Vagina (tissue), 2 donors: ENCODE data around the gene ADNP. TPM values are rescaled to one million over a fixed set of nuclear protein-coding genes. Genes with fewer than 3 reads are reported as not detected.
A peak's percentile ranks its signal among the peaks of the same experiment; 100 is the strongest.
"Not testable (repeated sequence)": the region's sequence is repeated elsewhere in the genome, so short reads cannot be mapped to it uniquely, and the experiment has no call there.

Source experiments
- DNase-seq, 2 donors: peaks; one replicate each; pipeline ENCODE4 v3.0.0-alpha.2; 2017; ENCODE audit errors: extremely low spot score in 2 of 2
- H3K27ac ChIP-seq: fragments of 200-600 bp; sonication (generic); one replicate; pipeline ENCODE4 v1.5.1; 2019
- H3K27me3 ChIP-seq: fragments of 200-600 bp; sonication (generic); one replicate; pipeline ENCODE4 v1.5.1; 2019
- H3K36me3 ChIP-seq, 2 donors: fragments of 200-600 bp; sonication (generic); one replicate each; pipeline ENCODE4 v1.5.1; 2017 to 2019
- H3K4me1 ChIP-seq: fragments of 200-600 bp; sonication (generic); one replicate; pipeline ENCODE4 v1.5.1; 2019
- H3K4me3 ChIP-seq, 2 donors: fragments of 200-600 bp; sonication (generic); 1 replicate in 1 of 2; 2 replicates in 1 of 2; pipeline ENCODE4 v1.5.1; 2016 to 2019
- H3K9me3 ChIP-seq: fragments of 200-600 bp; sonication (generic); one replicate; pipeline ENCODE4 v1.5.1; 2019
- CTCF ChIP-seq, 3 experiments: fragments of 450-650 bp in 2 of 3; fragments of 200-600 bp in 1 of 3; sonication (generic) in 1 of 3; IDR thresholded peaks; one replicate each; pipeline ENCODE4 v1.5.1; 2017 to 2019; ENCODE audit warnings: antibody characterized with exemption in 3 of 3, mild to moderate bottlenecking in 2 of 3, moderate library complexity in 2 of 3
- POLR2A ChIP-seq, 2 donors: fragments of 450-650 bp; IDR thresholded peaks; one replicate each; pipeline ENCODE4 v1.6.1; 2017; ENCODE audit warnings: antibody characterized with exemption in 2 of 2, mild to moderate bottlenecking in 2 of 2, moderate library complexity in 2 of 2
- POLR2AphosphoS5 ChIP-seq, 2 donors: sonication (generic); formaldehyde crosslinking; IDR thresholded peaks; one replicate each; pipeline ENCODE4 v1.9.0; 2017; ENCODE audit warnings: antibody characterized with exemption in 2 of 2, mild to moderate bottlenecking in 2 of 2, low read depth in 1 of 2; ENCODE audit not compliant: insufficient read depth in 1 of 2
- intact Hi-C: fragments of 100-400 bp; cut with DNase I; formaldehyde crosslinking; loops from one replicate; pipeline ENCODE4 v1.15.1; 2023
- total RNA-seq: library from RNA; depleted of rRNA; stranded (reverse); fragments of >200 nt; gene quantifications from one replicate; pipeline ENCODE4 v1.2.3, GENCODE V29; 2016

ADNP gene
- total RNA-seq = 51.6 TPM

GRCh38 chr20:50931306-50932015, at the start of gene ADNP:
TSS of gene ADNP (minus strand) at chr20:50931437. CDS start at chr20:50903996, 27,441 bp downstream.
- intact Hi-C loops = loop anchor here (5.0 kb wide), 1 partner anchor 139 kb away; no protein-coding TSS in a partner anchor

DNA sequence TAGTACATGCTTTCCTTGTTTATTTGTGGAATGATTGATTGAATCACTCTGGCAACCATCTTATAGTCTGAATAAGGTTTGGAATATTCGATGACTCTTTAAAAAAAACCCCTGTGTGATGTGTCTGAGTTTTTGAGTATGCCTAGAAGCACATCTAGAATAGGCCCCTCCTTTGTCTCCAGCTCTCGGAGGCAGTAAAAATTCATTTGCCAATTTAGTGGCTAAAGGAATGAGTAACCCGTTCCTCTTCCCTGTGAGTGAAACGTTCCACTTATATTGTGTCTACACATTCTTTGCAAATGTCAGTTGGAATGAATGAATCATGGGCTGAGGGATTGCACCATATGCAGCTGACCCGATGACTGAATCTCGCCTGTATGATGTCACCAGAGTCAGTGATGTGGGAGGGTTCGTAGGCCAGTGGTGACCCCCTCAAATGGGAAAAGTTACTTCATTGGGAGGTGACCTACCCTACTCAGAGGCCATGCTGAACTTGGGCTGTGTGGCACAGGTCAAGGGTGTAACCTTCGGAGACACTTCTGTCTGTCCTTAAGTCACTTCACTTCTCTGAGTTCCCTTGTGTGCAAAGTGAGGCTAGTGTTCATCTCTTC, 48.9 kb upstream of the ADNP start:
- Histone ChIP-seq H3K9me3 (no peaks in the 10 kb centered on the region), H3K36me3 (no peaks in the 10 kb centered on the region), H3K4me3 (no peak overlapping the region), H3K4me1 (peaks cover 18% of the 10 kb centered on the region), H3K27me3 (no peaks in the 10 kb centered on the region), H3K27ac (peak overlapping the region; percentile 20)
- TF ChIP-seq CTCF (IDR thresholded peaks at IDR 0.05) = no peak
- peak in 1 of 2 donors; percentile 78 for TF ChIP-seq POLR2AphosphoS5 (IDR thresholded peaks at IDR 0.05; ENCODE audit: insufficient read depth in 1 of 2, low read depth in 1 of 2)
- intact Hi-C loops = no loop called here
- no peak for DNase-seq

More at GRCh38 chr20:50931306-50932015, at the start of gene ADNP:
- DNase-seq = peak in 1 of 2 donors; percentile 95
- Histone ChIP-seq H3K27me3 (no peaks in the 10 kb centered on the region), H3K4me1 (peaks cover 45% of the 10 kb centered on the region), H3K4me3 (peak within 1 kb of the TSS; percentile 95 to 97), H3K9me3 (no peaks in the 10 kb centered on the region), H3K27ac (peak within 1 kb of the TSS; percentile 99), H3K36me3 (peaks cover 0 to 30% of the 10 kb centered on the region in 2 donors)
- TF ChIP-seq POLR2A (IDR thresholded peaks at IDR 0.05) = peak in 1 of 2 donors; percentile 35
- peak; percentile 53 to 87 for TF ChIP-seq POLR2AphosphoS5 (IDR thresholded peaks at IDR 0.05; ENCODE audit: insufficient read depth in 1 of 2, low read depth in 1 of 2)
- TF ChIP-seq CTCF (IDR thresholded peaks at IDR 0.05) = peak; percentile 53 to 83 (median 68)

DNA sequence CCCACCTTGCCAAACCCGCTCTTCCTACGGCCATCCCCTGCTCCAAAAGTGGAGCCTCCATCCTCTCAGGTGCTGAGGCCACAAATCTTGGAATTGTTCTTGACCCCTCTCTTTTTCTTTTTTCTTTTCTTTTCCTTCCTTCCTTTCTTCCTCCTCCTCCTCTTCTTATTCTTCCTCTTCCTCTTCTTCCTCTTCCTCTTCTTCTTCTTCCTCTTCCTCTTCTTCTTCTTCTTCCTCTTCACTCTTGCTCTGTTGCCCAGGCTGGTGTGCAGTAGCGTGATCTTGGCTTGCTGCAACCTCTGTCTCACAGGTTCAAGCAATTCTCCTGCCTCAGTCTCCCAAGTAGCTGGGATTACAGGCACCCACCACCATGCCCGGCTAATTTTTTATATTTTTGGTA, 47.3 kb upstream of the ADNP start:
- H3K27me3 ChIP-seq, H3K4me3 ChIP-seq, H3K27ac ChIP-seq, intact Hi-C loops, H3K9me3 ChIP-seq, H3K36me3 ChIP-seq, DNase-seq: not testable (repeated sequence)
- H3K4me1 ChIP-seq = peaks cover 18% of the 10 kb centered on the region

DNA sequence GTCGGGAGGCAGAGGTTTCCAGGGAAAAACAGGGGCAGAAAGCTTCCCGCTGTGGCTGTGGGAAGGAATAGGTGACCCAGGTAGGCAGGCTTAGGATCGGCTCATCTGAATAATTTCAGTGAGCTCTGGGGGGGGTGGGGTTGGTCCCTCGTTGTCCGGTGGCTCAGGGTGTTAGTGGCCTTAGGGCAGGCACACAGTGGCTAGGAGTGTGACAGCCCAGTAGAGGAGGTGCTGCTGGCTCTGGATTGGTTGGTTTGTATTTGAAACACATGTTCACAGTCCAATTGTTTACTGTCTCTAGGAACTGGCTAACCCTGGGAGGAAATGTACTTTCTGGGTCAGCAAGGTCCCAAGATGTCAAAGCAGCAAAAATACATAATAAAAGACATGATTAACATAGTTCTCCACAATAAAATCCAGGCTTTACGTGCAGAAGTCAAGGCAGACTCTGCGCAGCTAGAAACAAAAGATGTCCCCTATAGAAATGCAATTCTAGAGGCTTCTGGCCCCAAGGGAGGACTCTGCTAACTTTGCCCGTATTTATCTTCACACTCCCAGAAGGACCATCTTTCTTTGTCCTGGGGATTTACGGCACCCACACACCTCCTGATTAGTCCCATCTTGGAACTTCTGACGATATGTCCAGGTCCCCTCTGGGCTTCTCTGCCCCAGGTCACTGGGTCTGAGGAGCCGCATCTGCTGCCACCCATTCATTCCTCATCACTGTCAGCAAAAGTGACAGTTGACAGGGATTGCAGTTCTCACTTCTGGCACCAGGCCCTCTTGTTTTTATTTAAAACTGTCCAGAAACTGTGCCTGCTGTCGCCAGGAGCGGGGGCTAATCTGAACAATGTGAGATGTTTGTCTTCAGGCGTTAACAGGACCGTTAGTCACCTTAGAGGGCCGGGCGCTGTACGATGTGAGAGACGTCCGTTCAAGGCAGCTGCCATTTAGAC, 46.1 kb upstream of the ADNP start:
- Histone ChIP-seq H3K9me3 (no peaks in the 10 kb centered on the region), H3K27me3 (no peaks in the 10 kb centered on the region), H3K4me1 (peaks cover 18% of the 10 kb centered on the region), H3K27ac (no peak overlapping the region), H3K36me3 (no peaks in the 10 kb centered on the region), H3K4me3 (no peak overlapping the region)
- TF ChIP-seq CTCF (IDR thresholded peaks at IDR 0.05) (no peak), POLR2AphosphoS5 (IDR thresholded peaks at IDR 0.05; ENCODE audit: insufficient read depth in 1 of 2, low read depth in 1 of 2) (no peak), POLR2A (IDR thresholded peaks at IDR 0.05) (no peak)
- no peak for DNase-seq
- intact Hi-C loops = no loop called here

- Histone ChIP-seq H3K9me3 (no peaks in the 10 kb centered on the region), H3K36me3 (no peaks in the 10 kb centered on the region), H3K4me3 (no peak overlapping the region), H3K27ac (no peak overlapping the region), H3K27me3 (no peaks in the 10 kb centered on the region), H3K4me1 (peaks cover 4% of the 10 kb centered on the region)
- TF ChIP-seq POLR2A (IDR thresholded peaks at IDR 0.05) (no peak), CTCF (IDR thresholded peaks at IDR 0.05) (no peak), POLR2AphosphoS5 (IDR thresholded peaks at IDR 0.05; ENCODE audit: insufficient read depth in 1 of 2, low read depth in 1 of 2) (no peak)
- no peak for DNase-seq
- intact Hi-C loops = no loop called here
Measured at GRCh38 chr20:50975701-50976330, 44.6 kb upstream of the ADNP start.
